HG03432 (cell line): ENCODE measurements around the gene TUBA4A.
"Not testable (repeated sequence)": the region's sequence is repeated elsewhere in the genome, so short reads cannot be mapped to it uniquely, and the experiment has no call there.

ENCODE experiments used
- ATAC-seq: cut with Tn5 transposase; IDR thresholded peaks from one replicate; pipeline ENCODE4 v1.9.1; 2021; ENCODE audit warnings: mild to moderate bottlenecking, moderate library complexity; ENCODE audit not compliant: unreplicated experiment

Gene TUBA4A

GRCh38 chr2:219269362-219270054, 15.8 kb upstream of the TUBA4A start:
- ATAC-seq = no peak

GRCh38 chr2:219268294-219268693, 14.6 kb upstream of the TUBA4A start:
- no peak for ATAC-seq

- ATAC-seq = no peak
Measured at GRCh38 chr2:219266886-219267285, 13.2 kb upstream of the TUBA4A start.

- ATAC-seq = no peak
Measured at GRCh38 chr2:219266232-219266631, 12.5 kb upstream of the TUBA4A start.

GRCh38 chr2:219261024-219261855, 7.5 kb upstream of the TUBA4A start:
- ATAC-seq = no peak

GRCh38 chr2:219258942-219259341, 5.2 kb upstream of the TUBA4A start:
- not testable (repeated sequence) for ATAC-seq

GRCh38 chr2:219254590-219255201, 978 bp upstream of the TUBA4A start:
- ATAC-seq = peak; percentile 34

- ATAC-seq = no peak
Measured at GRCh38 chr2:219252900-219253752, 592 bp downstream of the TUBA4A start, which contains the start of gene TUBA4B. Gene TUBA4B, plus strand, starts transcription at chr2:219253243. Its CDS starts 165 bp downstream, at chr2:219253408.

- no peak for ATAC-seq
Measured at GRCh38 chr2:219252570-219252899, 1.2 kb downstream of the TUBA4A start.

GRCh38 chr2:219252084-219252483, 1.6 kb downstream of the TUBA4A start:
- no peak for ATAC-seq

- ATAC-seq = no peak
Measured at GRCh38 chr2:219251656-219252055, 2.1 kb downstream of the TUBA4A start.

GRCh38 chr2:219250049-219250781, 3.5 kb downstream of the TUBA4A start:
- no peak for ATAC-seq

GRCh38 chr2:219249203-219249980, 4.3 kb downstream of the TUBA4A start:
- peak; percentile 38 for ATAC-seq

- no peak for ATAC-seq
Measured at GRCh38 chr2:219248845-219249202, 4.9 kb downstream of the TUBA4A start.

GRCh38 chr2:219247678-219248642, 5.8 kb downstream of the TUBA4A start:
- no peak for ATAC-seq

- no peak for ATAC-seq
Measured at GRCh38 chr2:219246559-219246958, 7.2 kb downstream of the TUBA4A start.

GRCh38 chr2:219245899-219246230, 7.9 kb downstream of the TUBA4A start:
- no peak for ATAC-seq

- ATAC-seq = peak; percentile 75
Measured at GRCh38 chr2:219245148-219245898, 8.4 kb downstream of the TUBA4A start, which contains the start of the genes GLB1L and STK16. Gene GLB1L, minus strand, starts transcription at chr2:219245444. Its CDS starts 1,871 bp downstream, at chr2:219243573. Gene STK16, plus strand, starts transcription at chr2:219245479. Its CDS starts 521 bp downstream, at chr2:219246000.
